Measurements from ENCODE around the gene KLHDC7A. TPM values are rescaled to one million over a fixed set of nuclear protein-coding genes. Genes with fewer than 3 reads are reported as not detected.

The KLHDC7A gene
- total RNA-seq, 1 experiment from 2014 or later: 0.20 TPM

- H3K9me2 ChIP-seq (ENCODE audit: insufficient read depth): no peaks in the 10 kb centered on the region
- no peaks in the 10 kb centered on the region for H3K36me3 ChIP-seq (ENCODE audit: low read depth)
- intact Hi-C loops (cut with micrococcal nuclease; ENCODE audit: unreplicated experiment): no loop called here
- no peak overlapping the region for H3K4me3 ChIP-seq
- no TSS peak for BruUV-seq (replicated peaks)
- H3K4me1 ChIP-seq (replicated peaks; ENCODE audit: insufficient read depth): no peaks in the 10 kb centered on the region
- ChIA-PET CTCF (no interaction called here), POLR2A (ENCODE audit: unreplicated experiment) (no interaction called here)
- DNase-seq: no peak
- no peak overlapping the region for H3K4me2 ChIP-seq
- H3K9me3 ChIP-seq (ENCODE audit: insufficient read depth, low read depth): no peaks in the 10 kb centered on the region
- no peaks in the 10 kb centered on the region for H3K79me2 ChIP-seq (ENCODE audit: low read depth)
- TF ChIP-seq CTCF (conservative IDR thresholded peaks at IDR 0.05) (no peak), EZH2 (IDR thresholded peaks at IDR 0.05; ENCODE audit: low read depth) (no peak)
- no peaks in the 10 kb centered on the region for H4K20me1 ChIP-seq (ENCODE audit: insufficient read depth)
- no peak overlapping the region for H2AFZ ChIP-seq
- no peak overlapping the region for H3K27ac ChIP-seq
- no peaks in the 10 kb centered on the region for H3F3A ChIP-seq (ENCODE audit: insufficient read depth, low read depth)
- peaks cover 16% of the 10 kb centered on the region for H3K27me3 ChIP-seq (ENCODE audit: insufficient read depth, low read depth)
Observed at GRCh38 chr1:18489417-18490143, 8.8 kb downstream of the KLHDC7A start.

GRCh38 chr1:18491168-18491567, 10.4 kb downstream of the KLHDC7A start:
- no peak overlapping the region for H2AFZ ChIP-seq
- H3K36me3 ChIP-seq (ENCODE audit: low read depth): no peaks in the 10 kb centered on the region
- BruUV-seq (replicated peaks): no TSS peak
- ChIA-PET CTCF (no interaction called here), POLR2A (ENCODE audit: unreplicated experiment) (no interaction called here)
- no peak overlapping the region for H3K4me2 ChIP-seq
- no peaks in the 10 kb centered on the region for H3K9me3 ChIP-seq (ENCODE audit: insufficient read depth, low read depth)
- peaks cover 16% of the 10 kb centered on the region for H3K27me3 ChIP-seq (ENCODE audit: insufficient read depth, low read depth)
- H3K4me3 ChIP-seq: no peak overlapping the region
- no peak for DNase-seq
- TF ChIP-seq EZH2 (IDR thresholded peaks at IDR 0.05; ENCODE audit: low read depth) (no peak), CTCF (conservative IDR thresholded peaks at IDR 0.05) (no peak)
- H3K9me2 ChIP-seq (ENCODE audit: insufficient read depth): no peaks in the 10 kb centered on the region
- H3K4me1 ChIP-seq (replicated peaks; ENCODE audit: insufficient read depth): no peaks in the 10 kb centered on the region
- no peaks in the 10 kb centered on the region for H3F3A ChIP-seq (ENCODE audit: insufficient read depth, low read depth)
- no peaks in the 10 kb centered on the region for H3K79me2 ChIP-seq (ENCODE audit: low read depth)
- intact Hi-C loops (cut with micrococcal nuclease; ENCODE audit: unreplicated experiment): no loop called here
- no peak overlapping the region for H3K27ac ChIP-seq
- no peaks in the 10 kb centered on the region for H4K20me1 ChIP-seq (ENCODE audit: insufficient read depth)

GRCh38 chr1:18494304-18494703, 13.6 kb downstream of the KLHDC7A start:
- Histone ChIP-seq H3K27me3 (ENCODE audit: insufficient read depth, low read depth) (peaks cover 16% of the 10 kb centered on the region), H3K79me2 (ENCODE audit: low read depth) (no peaks in the 10 kb centered on the region), H3K27ac (no peak overlapping the region), H3K36me3 (ENCODE audit: low read depth) (no peaks in the 10 kb centered on the region), H3K9me3 (ENCODE audit: insufficient read depth, low read depth) (no peaks in the 10 kb centered on the region), H3K4me2 (no peak overlapping the region), H4K20me1 (ENCODE audit: insufficient read depth) (no peaks in the 10 kb centered on the region), H3F3A (ENCODE audit: insufficient read depth, low read depth) (no peaks in the 10 kb centered on the region), H3K4me1 (replicated peaks; ENCODE audit: insufficient read depth) (no peaks in the 10 kb centered on the region), H2AFZ (no peak overlapping the region), H3K4me3 (no peak overlapping the region), H3K9me2 (ENCODE audit: insufficient read depth) (no peaks in the 10 kb centered on the region)
- ChIA-PET POLR2A (ENCODE audit: unreplicated experiment) (no interaction called here), CTCF (no interaction called here)
- TF ChIP-seq EZH2 (IDR thresholded peaks at IDR 0.05; ENCODE audit: low read depth): no peak
- TF ChIP-seq CTCF (conservative IDR thresholded peaks at IDR 0.05): no peak
- BruUV-seq (replicated peaks): no TSS peak
- DNase-seq: no peak
- intact Hi-C loops (cut with micrococcal nuclease; ENCODE audit: unreplicated experiment): no loop called here

Measured in PC-9 (cell line).